Fibroblast of skin of right biceps (primary cell): Measurements from ENCODE around the gene TRA2B.

Experiments used
- DNase-seq: peaks from one replicate; pipeline ENCODE4 v3.0.0-alpha.2; 2013

TRA2B gene

GRCh38 chr3:185937689-185938374, at the start of gene TRA2B:
Gene TRA2B (minus strand): TSS chr3:185938014. CDS start chr3:185937860, 154 bp downstream.
- peak; percentile 99 for DNase-seq

GRCh38 chr3:185986198-185986777, 48.5 kb upstream of the TRA2B start:
- DNase-seq, result peak; percentile 66

GRCh38 chr3:185984203-185984602, 46.4 kb upstream of the TRA2B start:
- no peak for DNase-seq

- DNase-seq, result peak; percentile 65
These were observed 45.8 kb upstream of the TRA2B start for GRCh38 chr3:185983495-185984141.

GRCh38 chr3:185982632-185983031, 44.8 kb upstream of the TRA2B start:
- DNase-seq, result no peak

GRCh38 chr3:185981621-185982020, 43.8 kb upstream of the TRA2B start:
- peak; percentile 43 for DNase-seq

- no peak for DNase-seq
These were observed 41.9 kb upstream of the TRA2B start for GRCh38 chr3:185979721-185980121.

- DNase-seq, result no peak
These were observed 40.7 kb upstream of the TRA2B start for GRCh38 chr3:185978516-185978915.

GRCh38 chr3:185977679-185978040, 39.8 kb upstream of the TRA2B start:
- no peak for DNase-seq

- peak; percentile 57 for DNase-seq
These were observed 39.3 kb upstream of the TRA2B start for GRCh38 chr3:185976977-185977678.

- no peak for DNase-seq
These were observed 38.3 kb upstream of the TRA2B start for GRCh38 chr3:185976100-185976499.

GRCh38 chr3:185971579-185971978, 33.8 kb upstream of the TRA2B start:
- no peak for DNase-seq

- no peak for DNase-seq
These were observed 30.4 kb upstream of the TRA2B start for GRCh38 chr3:185968168-185968567.

GRCh38 chr3:185966655-185967054, 28.8 kb upstream of the TRA2B start:
- no peak for DNase-seq

GRCh38 chr3:185965496-185965895, 27.7 kb upstream of the TRA2B start:
- DNase-seq, result no peak

GRCh38 chr3:185961675-185962232, 23.9 kb upstream of the TRA2B start:
- no peak for DNase-seq

GRCh38 chr3:185960522-185961288, 22.9 kb upstream of the TRA2B start:
- DNase-seq, result no peak

GRCh38 chr3:185959609-185960521, 22.1 kb upstream of the TRA2B start:
- peak; percentile 57 for DNase-seq

GRCh38 chr3:185958626-185959025, 20.8 kb upstream of the TRA2B start:
- DNase-seq, result no peak

GRCh38 chr3:185956244-185956643, 18.4 kb upstream of the TRA2B start:
- DNase-seq, result no peak

GRCh38 chr3:185954366-185954723, 16.5 kb upstream of the TRA2B start:
- no peak for DNase-seq

- no peak for DNase-seq
These were observed 12.9 kb upstream of the TRA2B start for GRCh38 chr3:185950728-185951127.
